Measurements from ENCODE around the gene CDH23.
"Not testable (repeated sequence)": the region's sequence is repeated elsewhere in the genome, so short reads cannot be mapped to it uniquely, and the experiment has no call there.

The CDH23 gene

GRCh38 chr10:71353639-71354038 lies 43.1 kb upstream of the CDH23 start:
- TF ChIP-seq CTCF (IDR thresholded peaks at IDR 0.05; ENCODE audit: insufficient read depth, low read depth, low read length, missing control alignments) = no peak
- DNase-seq (ENCODE audit: low read depth) = no peak
- no peak overlapping the region for H3K4me3 ChIP-seq (ENCODE audit: low read length)

DNA sequence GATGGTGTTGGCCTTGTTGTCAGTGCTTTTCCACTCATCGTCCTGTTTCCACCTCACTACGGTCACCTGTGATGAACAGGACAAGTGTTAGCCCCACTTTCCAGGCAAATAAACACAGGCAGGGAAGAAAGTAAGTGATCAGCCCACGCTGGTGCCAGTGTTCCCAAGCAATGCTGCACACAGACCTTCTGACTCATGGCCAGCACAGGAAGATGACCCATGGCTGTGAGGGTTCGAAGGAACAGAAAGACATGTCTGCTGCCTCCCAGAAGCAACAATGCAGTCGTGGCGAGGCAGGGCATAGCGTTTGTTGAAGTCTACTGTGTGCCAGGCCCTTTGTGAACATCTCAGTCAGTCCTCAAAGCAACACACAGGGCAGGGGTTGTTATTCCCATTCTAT lies 41.9 kb upstream of the CDH23 start:
- DNase-seq (ENCODE audit: low read depth) = no peak
- TF ChIP-seq CTCF (IDR thresholded peaks at IDR 0.05; ENCODE audit: insufficient read depth, low read depth, low read length, missing control alignments) = no peak
- no peak overlapping the region for H3K4me3 ChIP-seq (ENCODE audit: low read length)

GRCh38 chr10:71355886-71356285 lies 40.8 kb upstream of the CDH23 start:
- no peak overlapping the region for H3K4me3 ChIP-seq (ENCODE audit: low read length)
- no peak for TF ChIP-seq CTCF (IDR thresholded peaks at IDR 0.05; ENCODE audit: insufficient read depth, low read depth, low read length, missing control alignments)
- DNase-seq (ENCODE audit: low read depth) = no peak

GRCh38 chr10:71357792-71358265 lies 38.9 kb upstream of the CDH23 start:
- DNase-seq (ENCODE audit: low read depth) = no peak
- no peak for TF ChIP-seq CTCF (IDR thresholded peaks at IDR 0.05; ENCODE audit: insufficient read depth, low read depth, low read length, missing control alignments)

DNA sequence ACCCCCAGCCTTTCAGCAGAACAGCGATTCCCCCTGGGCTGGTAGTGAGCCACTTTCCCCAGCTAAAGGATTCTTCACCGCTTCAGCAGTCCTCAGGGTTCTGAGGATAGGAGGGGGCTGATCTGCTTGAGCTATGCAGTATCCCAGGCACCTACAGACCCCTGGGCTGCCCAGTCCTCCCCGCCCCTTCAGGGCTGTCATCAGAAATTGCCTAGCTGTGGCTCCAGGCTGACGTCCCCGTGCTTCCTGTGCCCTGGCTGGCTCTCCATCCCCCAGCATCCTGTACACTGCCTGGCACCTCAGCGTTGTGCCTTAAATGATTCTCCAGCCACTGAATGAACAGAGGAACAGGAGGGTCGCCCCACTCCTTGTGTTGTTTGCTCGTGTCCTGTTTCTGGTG lies 38.4 kb upstream of the CDH23 start:
- DNase-seq (ENCODE audit: low read depth) = no peak
- no peak for TF ChIP-seq CTCF (IDR thresholded peaks at IDR 0.05; ENCODE audit: insufficient read depth, low read depth, low read length, missing control alignments)
- no peak overlapping the region for H3K4me3 ChIP-seq (ENCODE audit: low read length)

More at GRCh38 chr10:71357792-71358265, 38.9 kb upstream of the CDH23 start:
- H3K4me3 ChIP-seq (ENCODE audit: low read length) = no peak overlapping the region

DNA sequence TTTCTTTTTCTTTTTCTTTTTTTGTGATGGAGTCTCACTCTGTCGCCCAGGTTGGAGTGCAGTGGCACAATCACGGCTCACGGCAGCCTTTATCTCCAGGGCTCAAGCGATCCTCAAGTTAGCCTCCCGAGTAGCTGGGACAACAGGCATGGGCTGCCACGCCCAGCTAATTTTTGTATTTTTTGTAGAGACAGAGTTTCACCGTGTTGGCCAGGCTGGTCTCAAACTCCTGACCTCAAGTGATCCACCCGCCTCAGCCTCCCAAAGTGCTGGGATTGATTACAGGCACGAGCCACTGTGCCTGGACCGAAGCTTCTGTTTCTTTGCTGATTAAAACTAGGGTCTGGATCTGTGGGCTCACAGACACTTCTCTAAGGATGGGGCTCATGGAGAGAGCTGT lies 37.8 kb upstream of the CDH23 start:
- not testable (repeated sequence) for H3K4me3 ChIP-seq (ENCODE audit: low read length); DNase-seq (ENCODE audit: low read depth)

- no peak for TF ChIP-seq CTCF (IDR thresholded peaks at IDR 0.05; ENCODE audit: insufficient read depth, low read depth, low read length, missing control alignments)
- H3K4me3 ChIP-seq (ENCODE audit: low read length) = no peak overlapping the region
- no peak for DNase-seq (ENCODE audit: low read depth)
Measured at GRCh38 chr10:71359364-71360046, 37.2 kb upstream of the CDH23 start.

All from epithelial cell of esophagus (primary cell).